DOHH2 (cell line): Measurements from ENCODE around the gene EFTUD2.

Experiments used
- H3F3A ChIP-seq: fragments of 200-600 bp; sonication (generic), shearing (Covaris generic); 2 replicates; pipeline ENCODE4 v1.6.0; 2016; ENCODE audit warnings: antibody characterized with exemption, mild to moderate bottlenecking; ENCODE audit not compliant: control insufficient read depth, insufficient read depth
- H3K27ac ChIP-seq: fragments of 200-600 bp; sonication (generic); 2 replicates; pipeline ENCODE4 v1.5.1; 2014; ENCODE audit warnings: low read depth, mild to moderate bottlenecking, low read length, moderate library complexity
- H3K27me3 ChIP-seq: fragments of 200-600 bp; sonication (generic); 2 replicates; pipeline ENCODE4 v1.6.1; 2014; ENCODE audit warnings: mild to moderate bottlenecking, low read length, mixed read lengths; ENCODE audit not compliant: control insufficient read depth
- H3K36me3 ChIP-seq: fragments of 200-600 bp; sonication (generic); 2 replicates; pipeline ENCODE4 v1.6.1; 2014; ENCODE audit warnings: mild to moderate bottlenecking, low read length, moderate library complexity, mixed read lengths; ENCODE audit not compliant: control insufficient read depth
- H3K4me1 ChIP-seq: fragments of 200-600 bp; sonication (generic); 2 replicates; pipeline ENCODE4 v1.6.1; 2014; ENCODE audit warnings: mild to moderate bottlenecking, low read length, mixed read lengths; ENCODE audit not compliant: control insufficient read depth
- H3K4me2 ChIP-seq: fragments of 200-600 bp; sonication (generic); 2 replicates; pipeline ENCODE4 v1.6.0; 2014; ENCODE audit warnings: mild to moderate bottlenecking, low read length, moderate library complexity
- H3K4me3 ChIP-seq: fragments of 200-600 bp; sonication (generic); 2 replicates; pipeline ENCODE4 v1.5.1; 2014; ENCODE audit warnings: mild to moderate bottlenecking, low read length, mixed read lengths
- H3K79me2 ChIP-seq: fragments of 200-600 bp; sonication (generic); 2 replicates; pipeline ENCODE4 v1.6.1; 2014; ENCODE audit warnings: mild to moderate bottlenecking, low read length, mixed read lengths; ENCODE audit not compliant: control insufficient read depth
- H3K9me2 ChIP-seq: fragments of 200-600 bp; sonication (generic); replicated peaks from 2 replicates; pipeline ENCODE4 v1.6.1; 2014; ENCODE audit warnings: mild to moderate bottlenecking, low read length, mixed read lengths; ENCODE audit not compliant: control insufficient read depth
- H3K9me3 ChIP-seq: fragments of 200-600 bp; sonication (generic); 2 replicates; pipeline ENCODE4 v1.6.1; 2014; ENCODE audit warnings: antibody characterized with exemption, low read length, mixed read lengths; ENCODE audit not compliant: control insufficient read depth, insufficient read depth
- H4K20me1 ChIP-seq: fragments of 200-600 bp; sonication (generic); 2 replicates; pipeline ENCODE4 v1.6.0; 2014; ENCODE audit warnings: low read depth, mild to moderate bottlenecking, antibody characterized with exemption, low read length, moderate library complexity; ENCODE audit not compliant: control insufficient read depth, insufficient read depth
- EZH2phosphoT487 ChIP-seq: fragments of 200-600 bp; sonication (generic); IDR thresholded peaks from 2 replicates; pipeline ENCODE4 v1.6.1; 2017; ENCODE audit warnings: borderline replicate concordance, mild to moderate bottlenecking, antibody characterized with exemption, low read length, moderate library complexity, mixed read lengths
- TF ChIP-seq, protein P1 (sequence below): fragments of 200-600 bp; sonication (generic); IDR thresholded peaks from one replicate; pipeline ENCODE4 v1.5.1; 2014; ENCODE audit warnings: antibody characterized with exemption, mild to moderate bottlenecking, low read depth, low read length; ENCODE audit not compliant: poor library complexity, severe bottlenecking

Gene EFTUD2

DNA sequence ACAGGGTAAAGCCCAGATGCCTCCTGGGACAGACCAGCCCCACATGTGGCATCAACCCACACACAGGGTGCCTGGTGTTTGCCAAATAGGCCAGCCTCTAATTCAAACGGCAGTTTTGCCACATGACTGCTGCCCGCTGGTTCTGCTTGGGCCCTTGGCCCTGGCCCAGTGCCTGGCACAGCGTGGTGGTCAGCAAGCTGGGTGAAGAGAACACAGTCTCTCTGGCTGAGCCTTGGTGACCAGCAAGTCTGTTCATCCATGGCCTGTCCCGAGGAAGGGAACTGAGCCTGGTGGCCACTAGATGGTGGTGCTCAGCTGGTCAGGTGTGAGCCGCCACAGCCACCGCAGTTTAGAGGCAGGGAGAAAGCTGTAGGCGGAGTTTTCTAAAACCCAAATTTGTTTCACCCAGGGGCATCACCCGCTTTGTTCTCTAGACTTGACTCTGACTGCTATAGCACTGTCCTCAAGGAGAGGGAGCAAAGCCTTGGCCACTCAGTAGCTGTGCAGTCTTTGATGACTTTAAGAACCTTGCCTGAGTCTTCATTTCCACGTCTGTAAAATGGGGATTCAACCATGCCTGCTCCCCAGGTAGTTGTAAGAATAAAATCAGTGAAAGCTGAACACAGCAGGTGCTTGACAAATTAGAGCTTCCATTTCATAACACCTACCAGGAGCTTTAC lies 20.8 kb upstream of the EFTUD2 start:
- Histone ChIP-seq H3K9me2 (no peaks in the 10 kb centered on the region), H3K27ac (no peak overlapping the region), H3K4me2 (peak overlapping the region; percentile 4; the same call in 1 of the 2 replicates), H3K36me3 (no peaks in the 10 kb centered on the region), H3K79me2 (no peaks in the 10 kb centered on the region), H3K9me3 (no peaks in the 10 kb centered on the region), H3F3A (peaks cover 7% of the 10 kb centered on the region), H3K4me1 (peaks cover 13% of the 10 kb centered on the region), H3K4me3 (no peak overlapping the region), H4K20me1 (0 out of 2 replicates have a peak, but pooled peaks cover 3% of the 10 kb centered on the region), H3K27me3 (peaks cover 5% of the 10 kb centered on the region; the same call in 1 of the 2 replicates)
- no peak for TF ChIP-seq EZH2phosphoT487
- TF ChIP-seq, protein P1, sequence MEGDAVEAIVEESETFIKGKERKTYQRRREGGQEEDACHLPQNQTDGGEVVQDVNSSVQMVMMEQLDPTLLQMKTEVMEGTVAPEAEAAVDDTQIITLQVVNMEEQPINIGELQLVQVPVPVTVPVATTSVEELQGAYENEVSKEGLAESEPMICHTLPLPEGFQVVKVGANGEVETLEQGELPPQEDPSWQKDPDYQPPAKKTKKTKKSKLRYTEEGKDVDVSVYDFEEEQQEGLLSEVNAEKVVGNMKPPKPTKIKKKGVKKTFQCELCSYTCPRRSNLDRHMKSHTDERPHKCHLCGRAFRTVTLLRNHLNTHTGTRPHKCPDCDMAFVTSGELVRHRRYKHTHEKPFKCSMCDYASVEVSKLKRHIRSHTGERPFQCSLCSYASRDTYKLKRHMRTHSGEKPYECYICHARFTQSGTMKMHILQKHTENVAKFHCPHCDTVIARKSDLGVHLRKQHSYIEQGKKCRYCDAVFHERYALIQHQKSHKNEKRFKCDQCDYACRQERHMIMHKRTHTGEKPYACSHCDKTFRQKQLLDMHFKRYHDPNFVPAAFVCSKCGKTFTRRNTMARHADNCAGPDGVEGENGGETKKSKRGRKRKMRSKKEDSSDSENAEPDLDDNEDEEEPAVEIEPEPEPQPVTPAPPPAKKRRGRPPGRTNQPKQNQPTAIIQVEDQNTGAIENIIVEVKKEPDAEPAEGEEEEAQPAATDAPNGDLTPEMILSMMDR: peak; percentile 68

GRCh38 chr17:44919411-44919810 lies 20.2 kb upstream of the EFTUD2 start:
- no peak overlapping the region for H3K4me3 ChIP-seq
- H3K27ac ChIP-seq: no peak overlapping the region
- H3K9me2 ChIP-seq: no peaks in the 10 kb centered on the region
- TF ChIP-seq, protein P1: no peak
- no peak for TF ChIP-seq EZH2phosphoT487
- peaks cover 10% of the 10 kb centered on the region; the same call in 1 of the 2 replicates for H3K27me3 ChIP-seq
- 0 out of 2 replicates have a peak, but pooled peaks cover 3% of the 10 kb centered on the region for H4K20me1 ChIP-seq
- no peak overlapping the region for H3K4me2 ChIP-seq
- H3K36me3 ChIP-seq: no peaks in the 10 kb centered on the region
- H3K4me1 ChIP-seq: peaks cover 15% of the 10 kb centered on the region
- H3F3A ChIP-seq: peaks cover 7% of the 10 kb centered on the region
- no peaks in the 10 kb centered on the region for H3K9me3 ChIP-seq
- no peaks in the 10 kb centered on the region for H3K79me2 ChIP-seq

DNA sequence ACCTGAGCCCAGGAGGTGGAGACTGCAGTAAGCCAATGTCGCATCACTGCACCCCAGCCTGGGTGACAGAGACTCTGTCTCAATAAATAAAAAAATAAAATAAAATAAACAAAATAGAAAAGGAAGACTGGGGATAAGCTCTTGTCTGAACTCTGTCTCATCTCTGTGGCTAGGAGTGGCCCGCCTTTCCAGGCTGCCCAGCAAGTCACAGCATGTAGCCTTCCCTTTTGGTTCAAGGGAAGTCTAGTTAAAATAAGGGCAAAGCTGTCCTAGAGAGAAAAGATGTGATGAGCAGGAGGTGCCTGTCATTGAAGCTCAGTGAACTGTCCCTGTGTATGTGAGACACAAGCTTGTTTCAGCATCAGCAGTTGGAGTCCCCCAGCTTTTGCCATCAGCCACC lies 18.8 kb upstream of the EFTUD2 start:
- TF ChIP-seq EZH2phosphoT487: no peak
- H4K20me1 ChIP-seq: no peaks in the 10 kb centered on the region
- no peaks in the 10 kb centered on the region for H3K36me3 ChIP-seq
- no peak overlapping the region for H3K4me3 ChIP-seq
- H3K27ac ChIP-seq: no peak overlapping the region
- peaks cover 2% of the 10 kb centered on the region; the same call in 1 of the 2 replicates for H3F3A ChIP-seq
- H3K4me2 ChIP-seq: no peak overlapping the region
- no peaks in the 10 kb centered on the region for H3K9me3 ChIP-seq
- H3K9me2 ChIP-seq: no peaks in the 10 kb centered on the region
- H3K79me2 ChIP-seq: no peaks in the 10 kb centered on the region
- peaks cover 28% of the 10 kb centered on the region for H3K4me1 ChIP-seq
- H3K27me3 ChIP-seq: peaks cover 21% of the 10 kb centered on the region

- Histone ChIP-seq H3K79me2 (no peaks in the 10 kb centered on the region), H3K4me1 (peaks cover 28% of the 10 kb centered on the region), H3K4me2 (no peak overlapping the region), H3K27me3 (peaks cover 26% of the 10 kb centered on the region), H3F3A (peaks cover 2% of the 10 kb centered on the region; the same call in 1 of the 2 replicates), H3K9me3 (no peaks in the 10 kb centered on the region), H4K20me1 (no peaks in the 10 kb centered on the region), H3K9me2 (no peaks in the 10 kb centered on the region), H3K4me3 (no peak overlapping the region), H3K27ac (no peak overlapping the region), H3K36me3 (no peaks in the 10 kb centered on the region)
- TF ChIP-seq, protein P1: no peak
- TF ChIP-seq EZH2phosphoT487: no peak
Observed at GRCh38 chr17:44917456-44917855, 18.2 kb upstream of the EFTUD2 start.
